Endothelial cell of umbilical vein (primary cell): Measurements from ENCODE around the gene NOTCH2. TPM values are rescaled to one million over a fixed set of nuclear protein-coding genes. Genes with fewer than 3 reads are reported as not detected.

Experiments used
- BruUV-seq: library from RNA; stranded (reverse); fragments of 400-500 nt; replicated peaks from 2 replicates; lab custom pipeline; 2021; lab: Mats Ljungman, UMichigan
- CTCF ChIA-PET: fragments of 300-600, 350-600 bp; sonication (Branson Sonifier 250); formaldehyde crosslinking; loops from one replicate; lab custom pipeline; 2021; ENCODE audit warnings: antibody characterized with exemption, inconsistent platforms; lab: Charles Lee
- POLR2A ChIA-PET: fragments of 300-600, 350-600 bp; sonication (Branson Sonifier 250); formaldehyde crosslinking; loops from one replicate; lab custom pipeline; 2021; ENCODE audit warnings: antibody characterized with exemption, inconsistent platforms; lab: Charles Lee
- DNase-seq: peaks from one replicate; pipeline ENCODE4 v3.0.0-alpha.2; 2011; ENCODE audit warnings: low read depth, low spot score
- FAIRE-seq: peaks from 2 replicates; lab custom pipeline; 2011; peaks lifted over from hg19 to GRCh38; lab: Jason Lieb, UNC
- H2AFZ ChIP-seq: 2 replicates; pipeline ENCODE4 v1.6.0; 2012; ENCODE audit warnings: low read depth, low read length, control low read depth, inconsistent platforms
- H3K27ac ChIP-seq: 2 replicates; pipeline ENCODE4 v1.5.1; 2011; ENCODE audit warnings: low read depth, mild to moderate bottlenecking, control low read depth, low read length, moderate library complexity; ENCODE audit not compliant: insufficient read depth
- H3K27me3 ChIP-seq, 2 experiments: 2 replicates each; pipeline versions ENCODE4 v1.6.0 to v1.6.1; 2011; ENCODE audit warnings: low read length in 2 of 2, mixed read lengths in 1 of 2; ENCODE audit not compliant: control insufficient read depth in 2 of 2, insufficient read depth in 2 of 2
- H3K36me3 ChIP-seq, 2 experiments: 2 replicates in 1 of 2; 3 replicates in 1 of 2; pipeline ENCODE4 v1.5.1; 2011; ENCODE audit warnings: low read length in 2 of 2, mild to moderate bottlenecking in 1 of 2, moderate library complexity in 1 of 2; ENCODE audit not compliant: control insufficient read depth in 2 of 2, insufficient read depth in 2 of 2; ENCODE audit errors: extremely low read depth in 1 of 2
- H3K4me1 ChIP-seq: 3 replicates; pipeline ENCODE4 v1.5.1; 2011; ENCODE audit warnings: mild to moderate bottlenecking, low read length; ENCODE audit not compliant: control insufficient read depth, insufficient read depth; ENCODE audit errors: extremely low read depth
- H3K4me2 ChIP-seq: 2 replicates; pipeline ENCODE4 v1.6.1; 2011; ENCODE audit warnings: low read length, control low read depth, mixed read lengths; ENCODE audit not compliant: insufficient read depth
- H3K4me3 ChIP-seq, 3 experiments: fragments of 200-600 bp in 1 of 3; sonication (generic), shearing (Covaris generic) in 1 of 3; replicated peaks in 1 of 3; 2 replicates each; pipeline ENCODE4 v1.5.1; 2011 to 2016; ENCODE audit warnings: control low read depth in 3 of 3, low read length in 3 of 3, mild to moderate bottlenecking in 2 of 3, inconsistent platforms in 1 of 3, low read depth in 1 of 3, moderate library complexity in 1 of 3; ENCODE audit not compliant: insufficient read depth in 1 of 3
- H3K79me2 ChIP-seq: 2 replicates; pipeline ENCODE4 v1.6.0; 2012; ENCODE audit warnings: low read length, inconsistent platforms; ENCODE audit not compliant: control insufficient read depth, insufficient read depth
- H3K9ac ChIP-seq: replicated peaks from 2 replicates; pipeline ENCODE3; 2011; ENCODE audit warnings: low read length, control low read depth; ENCODE audit not compliant: insufficient read depth; ENCODE audit errors: extremely low read depth
- H3K9me1 ChIP-seq: replicated peaks from 3 replicates; pipeline ENCODE4 v1.6.0; 2011; ENCODE audit warnings: mild to moderate bottlenecking, low read length; ENCODE audit not compliant: control insufficient read depth, insufficient read depth; ENCODE audit errors: extremely low read depth
- H3K9me3 ChIP-seq: replicated peaks from 2 replicates; pipeline ENCODE4 v1.5.1; 2012; ENCODE audit warnings: low read length, inconsistent platforms; ENCODE audit not compliant: control insufficient read depth, insufficient read depth
- H4K20me1 ChIP-seq: replicated peaks from 2 replicates; pipeline ENCODE3; 2011; ENCODE audit warnings: mild to moderate bottlenecking, low read length; ENCODE audit not compliant: control insufficient read depth, insufficient read depth; ENCODE audit errors: extremely low read depth
- EZH2 ChIP-seq: IDR thresholded peaks from 2 replicates; pipeline ENCODE4 v1.6.1; 2012; ENCODE audit warnings: borderline replicate concordance, low read depth, mild to moderate bottlenecking, moderate library complexity, low read length, inconsistent platforms; ENCODE audit not compliant: severe bottlenecking
- FOS ChIP-seq: IDR thresholded peaks from 2 replicates; pipeline ENCODE4 v1.6.1; 2011; ENCODE audit warnings: mild to moderate bottlenecking, low read length, moderate library complexity, borderline replicate concordance; ENCODE audit not compliant: insufficient read depth
- GATA2 ChIP-seq: IDR thresholded peaks from 2 replicates; pipeline ENCODE4 v1.7.0; 2011; ENCODE audit warnings: low read depth, mild to moderate bottlenecking, moderate library complexity, mixed read lengths, low read length; ENCODE audit not compliant: insufficient read length, insufficient read depth
- JUN ChIP-seq: IDR thresholded peaks from 2 replicates; pipeline ENCODE4 v1.6.1; 2011; ENCODE audit warnings: borderline replicate concordance, low read depth; ENCODE audit not compliant: insufficient read length, insufficient read depth
- MYC ChIP-seq: IDR thresholded peaks from one replicate; pipeline ENCODE4 v1.6.1; 2011; ENCODE audit warnings: mild to moderate bottlenecking, low read depth, low read length
- POLR2A ChIP-seq: IDR thresholded peaks from 2 replicates; pipeline ENCODE4 v1.6.1; 2012; ENCODE audit warnings: low read depth, mild to moderate bottlenecking, control low read depth, low read length
- POLR2AphosphoS5 ChIP-seq: IDR thresholded peaks from 2 replicates; pipeline ENCODE4 v1.6.1; 2012; ENCODE audit warnings: low read depth, mild to moderate bottlenecking, control low read depth, low read length, moderate library complexity; ENCODE audit not compliant: insufficient read depth
- dilution Hi-C: fragments of 300-500 bp; cut with MboI; formaldehyde crosslinking; loops from one replicate; pipeline ENCODE4 v1.15.0; 2019; ENCODE audit warnings: low sequenced_read_pairs; ENCODE audit not compliant: extremely low pct_ligation_motif_present
- intact Hi-C: fragments of 100-400 bp; cut with micrococcal nuclease; formaldehyde crosslinking; loops from one replicate; pipeline ENCODE4 v1.10.0; 2022
- polyA plus RNA-seq, 4 experiments: library from polyadenylated mRNA; depleted of rRNA in 3 of 4; stranded (reverse) in 3 of 4; unstranded in 1 of 4; fragments of >200 nt; gene quantifications; 2 replicates each; pipeline versions ENCODE4 v1.2.1 to v1.2.3, GENCODE V29; 2011 to 2012; ENCODE audit warnings: missing spikeins in 1 of 4
- total RNA-seq: library from RNA; stranded (reverse); gene quantifications from 2 replicates; pipeline ENCODE4 v1.2.3, GENCODE V29; 2021
- TF ChIP-seq, protein P1 (sequence below): IDR thresholded peaks from 2 replicates; pipeline ENCODE4 v1.6.1; 2011; ENCODE audit not compliant: insufficient read depth, insufficient read length
- TF ChIP-seq, protein P2 (sequence below), 2 donors: IDR thresholded peaks; 1 replicate in 1 of 2; 2 replicates in 1 of 2; pipeline ENCODE4 v1.5.1; 2011; ENCODE audit warnings: low read length in 2 of 2, mild to moderate bottlenecking in 2 of 2, moderate library complexity in 2 of 2, control low read depth in 1 of 2, inconsistent platforms in 1 of 2, low read depth in 1 of 2; ENCODE audit not compliant: insufficient read depth in 1 of 2; ENCODE audit errors: extremely low read depth in 1 of 2

NOTCH2 gene
- total and polyA plus RNA-seq, 2 donors (not counting 3 experiments of a cell fraction or from before 2014, with no cell fraction given), result 14.3 to 49.1 TPM

DNA sequence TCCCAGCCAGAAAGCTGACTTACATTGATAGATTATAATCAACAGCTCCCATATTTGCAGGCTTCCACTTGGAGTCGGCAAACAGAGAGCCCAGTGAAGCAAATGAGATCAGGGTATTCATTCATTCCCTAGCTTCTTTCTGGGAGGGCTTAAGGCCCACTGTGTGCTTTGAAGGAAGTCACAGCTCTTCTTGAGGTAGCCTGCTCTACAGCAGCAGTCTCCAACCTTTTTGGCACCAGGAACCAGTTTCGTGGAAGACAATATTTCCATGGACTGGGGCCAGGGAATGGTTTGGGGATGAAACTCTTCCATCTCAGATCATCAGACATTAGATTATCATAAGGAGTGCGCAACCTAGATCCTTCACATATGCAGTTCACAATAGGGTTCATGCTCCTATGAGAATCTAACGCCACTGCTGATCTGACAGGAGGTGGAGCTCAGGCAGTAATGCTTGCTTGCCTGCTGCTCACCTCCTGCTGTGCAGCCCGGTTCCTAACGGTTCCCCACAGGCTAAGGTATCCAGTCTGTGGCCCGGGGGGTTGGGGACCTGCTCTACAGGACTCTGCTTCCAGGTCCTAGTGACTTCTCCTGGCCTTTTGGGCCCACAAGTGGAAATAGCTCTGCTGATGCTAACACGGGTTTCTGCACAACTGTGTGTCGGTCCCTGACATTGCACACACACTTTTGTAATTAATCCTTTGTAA lies 159.4 kb downstream of the NOTCH2 start:
- dilution Hi-C loops (no loop called here), intact Hi-C loops (no loop called here)
- CTCF ChIA-PET, result interaction anchor here (1.4 kb wide), 1 partner anchor 24 kb away, joined by 3 read pairs; no protein-coding TSS in a partner anchor
- Histone ChIP-seq H3K9me3 (no peaks in the 10 kb centered on the region), H3K36me3 (peaks cover 4% of the 10 kb centered on the region in 2 experiments), H3K79me2 (no peaks in the 10 kb centered on the region), H3K27ac (no peak overlapping the region), H3K9me1 (no peaks in the 10 kb centered on the region), H3K4me3 (no peak overlapping the region), H3K4me2 (no peak overlapping the region), H3K4me1 (no peaks in the 10 kb centered on the region), H2AFZ (no peak overlapping the region), H3K27me3 (peaks cover 0 to 3% of the 10 kb centered on the region in 2 experiments), H3K9ac (no peak overlapping the region), H4K20me1 (no peaks in the 10 kb centered on the region)
- POLR2A ChIA-PET, result no interaction called here
- DNase-seq (no peak), FAIRE-seq (no peak)
- no peak for TF ChIP-seq EZH2
- TF ChIP-seq MYC, result no peak
- TF ChIP-seq GATA2, result no peak
- TF ChIP-seq JUN, result no peak
- TF ChIP-seq, protein P1, sequence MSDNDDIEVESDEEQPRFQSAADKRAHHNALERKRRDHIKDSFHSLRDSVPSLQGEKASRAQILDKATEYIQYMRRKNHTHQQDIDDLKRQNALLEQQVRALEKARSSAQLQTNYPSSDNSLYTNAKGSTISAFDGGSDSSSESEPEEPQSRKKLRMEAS, result no peak
- TF ChIP-seq POLR2A, result no peak
- no peak for TF ChIP-seq POLR2AphosphoS5
- TF ChIP-seq, protein P2, sequence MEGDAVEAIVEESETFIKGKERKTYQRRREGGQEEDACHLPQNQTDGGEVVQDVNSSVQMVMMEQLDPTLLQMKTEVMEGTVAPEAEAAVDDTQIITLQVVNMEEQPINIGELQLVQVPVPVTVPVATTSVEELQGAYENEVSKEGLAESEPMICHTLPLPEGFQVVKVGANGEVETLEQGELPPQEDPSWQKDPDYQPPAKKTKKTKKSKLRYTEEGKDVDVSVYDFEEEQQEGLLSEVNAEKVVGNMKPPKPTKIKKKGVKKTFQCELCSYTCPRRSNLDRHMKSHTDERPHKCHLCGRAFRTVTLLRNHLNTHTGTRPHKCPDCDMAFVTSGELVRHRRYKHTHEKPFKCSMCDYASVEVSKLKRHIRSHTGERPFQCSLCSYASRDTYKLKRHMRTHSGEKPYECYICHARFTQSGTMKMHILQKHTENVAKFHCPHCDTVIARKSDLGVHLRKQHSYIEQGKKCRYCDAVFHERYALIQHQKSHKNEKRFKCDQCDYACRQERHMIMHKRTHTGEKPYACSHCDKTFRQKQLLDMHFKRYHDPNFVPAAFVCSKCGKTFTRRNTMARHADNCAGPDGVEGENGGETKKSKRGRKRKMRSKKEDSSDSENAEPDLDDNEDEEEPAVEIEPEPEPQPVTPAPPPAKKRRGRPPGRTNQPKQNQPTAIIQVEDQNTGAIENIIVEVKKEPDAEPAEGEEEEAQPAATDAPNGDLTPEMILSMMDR (IDR thresholded peaks at IDR 0.05; ENCODE audit: extremely low read depth in 1 of 2, insufficient read depth in 1 of 2, low read depth in 1 of 2, low read length in 2 of 2), result no peak
- no peak for TF ChIP-seq FOS
- BruUV-seq, result no TSS peak
